Ishikawa (cell line): Measurements from ENCODE around the gene CASP8.

Experiments used
- EGR1 ChIP-seq: IDR thresholded peaks from 2 replicates; pipeline ENCODE4 v1.6.1; 2012
- NFIC ChIP-seq: IDR thresholded peaks from 2 replicates; pipeline ENCODE4 v1.6.1; 2012

DNA sequence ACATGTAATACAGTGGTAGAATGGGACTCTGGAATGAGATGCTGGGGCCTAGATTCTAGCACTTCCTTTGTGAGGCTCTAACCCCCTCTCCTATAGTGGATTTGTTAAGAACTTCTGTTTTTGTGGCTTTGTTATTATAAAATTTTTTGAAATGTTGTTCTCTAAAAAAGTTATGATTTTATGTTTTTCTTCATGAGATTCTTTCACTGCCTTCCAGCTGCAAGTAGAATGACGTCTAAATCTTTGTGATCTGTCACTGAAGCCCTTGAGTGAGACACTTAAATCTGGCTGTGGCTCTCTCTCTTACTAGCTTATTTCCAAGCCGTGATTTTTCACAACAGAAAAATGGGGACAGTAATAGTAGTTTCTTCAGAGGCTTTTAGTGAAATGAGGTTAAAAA, 1.6 kb downstream of the CASP8 start:
- TF ChIP-seq EGR1 (no peak), NFIC (no peak)
